Amniotic stem cell (primary cell): ENCODE measurements around the gene DNAAF5.

Experiments
- DNase-seq: peaks from one replicate; lab custom pipeline; 2025; lab: John Stamatoyannopoulos, UW

The DNAAF5 gene

GRCh38 chr7:768881-769504 is 42.5 kb downstream of the DNAAF5 start:
- no peak for DNase-seq

GRCh38 chr7:770336-770735 is 43.8 kb downstream of the DNAAF5 start:
- DNase-seq, result no peak

GRCh38 chr7:770741-771166 is 44.3 kb downstream of the DNAAF5 start:
- no peak for DNase-seq

- DNase-seq, result no peak
Measured at GRCh38 chr7:771234-772004, 44.9 kb downstream of the DNAAF5 start.

GRCh38 chr7:772005-772294 is 45.5 kb downstream of the DNAAF5 start:
- no peak for DNase-seq

GRCh38 chr7:772392-772791 is 45.9 kb downstream of the DNAAF5 start:
- DNase-seq, result no peak

GRCh38 chr7:772861-773621 is 46.5 kb downstream of the DNAAF5 start:
- no peak for DNase-seq

- no peak for DNase-seq
Measured at GRCh38 chr7:773622-773915, 47.1 kb downstream of the DNAAF5 start.

GRCh38 chr7:774161-775109 is 47.9 kb downstream of the DNAAF5 start:
- no peak for DNase-seq

GRCh38 chr7:776381-776780 is 49.9 kb downstream of the DNAAF5 start:
- DNase-seq, result no peak

- DNase-seq, result no peak
Measured at GRCh38 chr7:776992-777727, 50.7 kb downstream of the DNAAF5 start.

GRCh38 chr7:777728-778078 is 51.2 kb downstream of the DNAAF5 start:
- no peak for DNase-seq

GRCh38 chr7:778271-778967 is 51.9 kb downstream of the DNAAF5 start:
- no peak for DNase-seq

GRCh38 chr7:778968-779451 is 52.5 kb downstream of the DNAAF5 start:
- no peak for DNase-seq

- DNase-seq, result no peak
Measured at GRCh38 chr7:779480-779879, 53.0 kb downstream of the DNAAF5 start.

GRCh38 chr7:780081-780480 is 53.6 kb downstream of the DNAAF5 start:
- no peak for DNase-seq

GRCh38 chr7:780516-780915 is 54.0 kb downstream of the DNAAF5 start:
- DNase-seq, result no peak

GRCh38 chr7:781186-781849 is 54.8 kb downstream of the DNAAF5 start:
- no peak for DNase-seq

- no peak for DNase-seq
Measured at GRCh38 chr7:781936-782529, 55.5 kb downstream of the DNAAF5 start.
